CD4-positive, alpha-beta T cell (primary cell): ENCODE measurements around the gene AUNIP. TPM values are rescaled to one million over a fixed set of nuclear protein-coding genes. Genes with fewer than 3 reads are reported as not detected.

Source experiments
- ATAC-seq: fragments of 200-7000 bp; cut with Tn5 transposase; one replicate; pipeline ENCODE4 v1.10.0; 2022; ENCODE audit warnings: mild to moderate bottlenecking; ENCODE audit not compliant: poor library complexity
- CTCF ChIA-PET: fragments of 350-600 bp; sonication (Branson Sonifier 250); formaldehyde crosslinking; loops from one replicate; lab custom pipeline; 2021; ENCODE audit warnings: antibody characterized with exemption, inconsistent platforms; lab: Charles Lee
- POLR2A ChIA-PET: fragments of 350-600 bp; sonication (Branson Sonifier 250); formaldehyde crosslinking; loops from one replicate; lab custom pipeline; 2021; ENCODE audit warnings: antibody characterized with exemption, inconsistent platforms; lab: Charles Lee
- DNase-seq, 14 experiments: peaks; one replicate each; pipeline ENCODE4 v3.0.0-alpha.2; 2013 to 2020; ENCODE audit warnings: mixed read lengths in 2 of 14
- H3K27ac ChIP-seq, 2 donors: one replicate each; pipeline versions ENCODE4 v1.5.1 to v1.7.0; 2013; ENCODE audit warnings: low read length in 2 of 2, low read depth in 1 of 2, mild to moderate bottlenecking in 1 of 2
- H3K27me3 ChIP-seq, 2 experiments: 1 replicate in 1 of 2; 2 replicates in 1 of 2; pipeline versions ENCODE4 v1.6.1 to v1.7.0; 2013; ENCODE audit warnings: low read length in 2 of 2, control low read depth in 1 of 2, mild to moderate bottlenecking in 1 of 2, moderate library complexity in 1 of 2; ENCODE audit not compliant: insufficient read depth in 2 of 2, control insufficient read depth in 1 of 2
- H3K36me3 ChIP-seq: one replicate; pipeline ENCODE4 v1.6.1; 2013; ENCODE audit warnings: low read length, control low read depth; ENCODE audit not compliant: insufficient read depth
- H3K4me1 ChIP-seq: one replicate; pipeline ENCODE4 v1.6.1; 2013; ENCODE audit warnings: low read length, control low read depth; ENCODE audit not compliant: insufficient read depth
- H3K4me3 ChIP-seq: one replicate; pipeline ENCODE4 v1.5.1; 2013; ENCODE audit warnings: mild to moderate bottlenecking, low read length, moderate library complexity
- H3K9me3 ChIP-seq, 2 experiments: 1 replicate in 1 of 2; 2 replicates in 1 of 2; pipeline versions ENCODE4 v1.6.1 to v1.7.0; 2013; ENCODE audit warnings: low read length in 2 of 2, mild to moderate bottlenecking in 2 of 2, control low read depth in 1 of 2, moderate library complexity in 1 of 2; ENCODE audit not compliant: control insufficient read depth in 1 of 2, insufficient read depth in 1 of 2
- H3K27ac Mint-ChIP-seq: one replicate; pipeline ENCODE4 v1.8.0; 2020; ENCODE audit warnings: mixed read lengths
- H3K27me3 Mint-ChIP-seq: one replicate; pipeline ENCODE4 v1.8.0; 2021; ENCODE audit warnings: mixed read lengths
- H3K36me3 Mint-ChIP-seq: one replicate; pipeline ENCODE4 v1.8.0; 2021; ENCODE audit warnings: low read depth, mixed read lengths
- H3K4me1 Mint-ChIP-seq: one replicate; pipeline ENCODE4 v1.8.0; 2021; ENCODE audit warnings: low read depth, mixed read lengths
- H3K4me3 Mint-ChIP-seq: one replicate; pipeline ENCODE4 v1.8.0; 2020; ENCODE audit warnings: mild to moderate bottlenecking, mixed read lengths
- H3K9me3 Mint-ChIP-seq: one replicate; pipeline ENCODE4 v1.8.0; 2020; ENCODE audit warnings: mixed read lengths
- intact Hi-C, 2 experiments: fragments of 100-400 bp; cut with DNase I in 1 of 2; cut with micrococcal nuclease in 1 of 2; formaldehyde crosslinking; loops; one replicate each; pipeline versions ENCODE4 v1.15.1 to v1.9.0; 2023 to 2025; cut with DNase I, micrococcal nuclease
- total RNA-seq, 174 experiments: library from RNA in 2 of 174; stranded (reverse) in 2 of 174; gene quantifications; one replicate each; pipeline ENCODE4 v1.2.3 and lab custom pipeline; 2021 to 2026
- TF ChIP-seq, protein P1 (sequence below): fragments of 200-600 bp; IDR thresholded peaks from one replicate; pipeline ENCODE4 v1.8.0; 2022; ENCODE audit warnings: antibody characterized with exemption, mild to moderate bottlenecking

Gene AUNIP
- total RNA-seq, 2 experiments from 2014 or later = not detected

DNA sequence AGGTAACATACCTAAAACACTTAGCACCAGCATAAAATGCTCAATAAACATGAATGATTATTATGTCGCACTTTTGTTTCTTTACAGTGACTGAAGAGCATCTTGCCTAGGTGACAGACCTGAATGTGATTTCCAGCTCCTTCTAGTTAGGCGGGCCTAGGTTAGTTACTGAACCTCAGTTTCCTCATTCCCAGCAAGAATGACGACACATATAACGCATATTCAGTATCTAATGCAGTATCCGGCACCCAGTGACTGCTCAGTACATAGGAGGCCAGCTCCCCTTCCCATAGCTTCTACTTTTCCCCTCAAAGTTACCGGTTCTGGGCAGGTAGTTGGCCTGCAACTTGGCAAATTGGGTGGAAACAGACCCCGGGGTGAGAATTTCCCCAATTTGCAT, 763 bp downstream of the AUNIP start:
- peak overlapping the region; percentile 15 for H3K27ac Mint-ChIP-seq
- POLR2A ChIA-PET = interaction anchor here (0.6 kb wide), 1 partner anchor 39 kb away, joined by 3 read pairs; the partner anchor contains the start of gene MTFR1L
- intact Hi-C loops = loop anchor here in 1 of 2 experiments (2.0 to 10.0 kb wide), 4 partner anchors 34 to 1214 kb away; partner anchors contain the start of gene SRRM1

DNA sequence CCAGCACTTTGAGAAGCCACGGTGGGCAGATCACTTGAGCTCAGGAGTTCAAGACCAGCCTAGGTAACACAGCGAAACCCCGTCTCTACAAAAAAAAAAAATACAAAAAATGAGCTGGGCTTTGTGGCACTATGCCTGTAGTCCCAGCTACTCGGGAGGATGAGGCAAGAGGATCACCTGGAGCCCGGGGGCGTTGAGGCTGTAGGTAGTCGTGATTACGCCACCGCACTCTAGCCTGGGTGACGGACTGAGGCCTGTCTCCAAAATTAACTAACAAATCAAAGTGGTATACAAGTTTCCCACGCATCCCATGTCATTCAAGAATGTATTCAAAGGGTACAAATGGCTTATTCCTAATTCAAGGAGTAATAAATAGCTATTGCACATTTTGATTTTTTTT, 2.4 kb downstream of the AUNIP start:
- Histone ChIP-seq H3K27me3 (no peaks in the 10 kb centered on the region), H3K4me3 (no peak overlapping the region), H3K9me3 (no peaks in the 10 kb centered on the region), H3K4me1 (peaks cover 22% of the 10 kb centered on the region), H3K36me3 (no peaks in the 10 kb centered on the region), H3K27ac (no peak overlapping the region)
- TF ChIP-seq, protein P1, sequence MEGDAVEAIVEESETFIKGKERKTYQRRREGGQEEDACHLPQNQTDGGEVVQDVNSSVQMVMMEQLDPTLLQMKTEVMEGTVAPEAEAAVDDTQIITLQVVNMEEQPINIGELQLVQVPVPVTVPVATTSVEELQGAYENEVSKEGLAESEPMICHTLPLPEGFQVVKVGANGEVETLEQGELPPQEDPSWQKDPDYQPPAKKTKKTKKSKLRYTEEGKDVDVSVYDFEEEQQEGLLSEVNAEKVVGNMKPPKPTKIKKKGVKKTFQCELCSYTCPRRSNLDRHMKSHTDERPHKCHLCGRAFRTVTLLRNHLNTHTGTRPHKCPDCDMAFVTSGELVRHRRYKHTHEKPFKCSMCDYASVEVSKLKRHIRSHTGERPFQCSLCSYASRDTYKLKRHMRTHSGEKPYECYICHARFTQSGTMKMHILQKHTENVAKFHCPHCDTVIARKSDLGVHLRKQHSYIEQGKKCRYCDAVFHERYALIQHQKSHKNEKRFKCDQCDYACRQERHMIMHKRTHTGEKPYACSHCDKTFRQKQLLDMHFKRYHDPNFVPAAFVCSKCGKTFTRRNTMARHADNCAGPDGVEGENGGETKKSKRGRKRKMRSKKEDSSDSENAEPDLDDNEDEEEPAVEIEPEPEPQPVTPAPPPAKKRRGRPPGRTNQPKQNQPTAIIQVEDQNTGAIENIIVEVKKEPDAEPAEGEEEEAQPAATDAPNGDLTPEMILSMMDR = no peak
- ATAC-seq (no peak), DNase-seq (no peak)
- no peak overlapping the region for H3K27ac Mint-ChIP-seq
- peaks cover 20% of the 10 kb centered on the region for H3K4me1 Mint-ChIP-seq
- no peaks in the 10 kb centered on the region for H3K36me3 Mint-ChIP-seq
- intact Hi-C loops = loop anchor here in 1 of 2 experiments (5.0 to 10.0 kb wide), 2 partner anchors 35 to 1212 kb away; partner anchors contain the start of gene SRRM1
- ChIA-PET CTCF (no interaction called here), POLR2A (interaction anchor here (0.6 to 1.3 kb wide), 3 partner anchors 18 to 190 kb away, joined by 3 to 4 read pairs (median 4); partner anchors contain the start of gene MTFR1L)
- H3K4me3 Mint-ChIP-seq = no peak overlapping the region
- no peaks in the 10 kb centered on the region for H3K9me3 Mint-ChIP-seq
- no peaks in the 10 kb centered on the region for H3K27me3 Mint-ChIP-seq

More for the DNA sequence above, 763 bp downstream of the AUNIP start:
- TF ChIP-seq, protein P1 = no peak
- Mint-ChIP-seq H3K4me3 (peak overlapping the region; percentile 86), H3K4me1 (peaks cover 20% of the 10 kb centered on the region), H3K36me3 (no peaks in the 10 kb centered on the region), H3K9me3 (no peaks in the 10 kb centered on the region), H3K27me3 (no peaks in the 10 kb centered on the region)
- DNase-seq = no peak
- Histone ChIP-seq H3K4me1 (peaks cover 22% of the 10 kb centered on the region), H3K4me3 (peak overlapping the region; percentile 72), H3K27me3 (no peaks in the 10 kb centered on the region), H3K9me3 (no peaks in the 10 kb centered on the region), H3K36me3 (no peaks in the 10 kb centered on the region), H3K27ac (no peak overlapping the region)
- ATAC-seq = no peak
- CTCF ChIA-PET = no interaction called here

DNA sequence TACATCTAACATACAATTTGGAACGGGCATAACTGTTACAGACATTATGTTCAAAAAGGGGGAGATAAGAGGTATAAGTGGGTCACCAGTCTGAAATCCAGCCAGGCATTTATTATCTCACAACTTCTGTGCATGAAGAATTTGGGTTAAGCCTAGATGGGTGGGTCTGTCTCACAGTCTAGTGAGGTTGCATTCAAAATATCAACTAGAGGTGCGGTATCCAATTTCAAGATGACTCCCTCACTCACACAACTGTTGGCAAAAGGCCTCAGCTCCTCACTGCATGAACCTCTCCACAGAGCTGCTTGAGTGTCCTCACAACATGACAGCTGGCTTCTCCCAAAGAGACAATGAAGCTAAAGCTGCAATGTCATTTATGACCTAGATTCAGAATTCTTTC, 4.7 kb downstream of the AUNIP start:
- no peaks in the 10 kb centered on the region for H3K27me3 Mint-ChIP-seq
- ATAC-seq (no peak), DNase-seq (no peak)
- POLR2A ChIA-PET = interaction anchor here (1.0 kb wide), 1 partner anchor 23 kb away, joined by 3 read pairs; no protein-coding TSS in a partner anchor
- H3K4me3 ChIP-seq = no peak overlapping the region
- H3K4me1 ChIP-seq = peaks cover 10% of the 10 kb centered on the region
- no peaks in the 10 kb centered on the region for H3K9me3 ChIP-seq
- H3K4me1 Mint-ChIP-seq = peaks cover 15% of the 10 kb centered on the region
- CTCF ChIA-PET = no interaction called here
- H3K36me3 ChIP-seq = no peaks in the 10 kb centered on the region
- no peaks in the 10 kb centered on the region for H3K9me3 Mint-ChIP-seq
- H3K36me3 Mint-ChIP-seq = no peaks in the 10 kb centered on the region
- no peak overlapping the region for H3K27ac ChIP-seq
- H3K4me3 Mint-ChIP-seq = no peak overlapping the region
- no peaks in the 10 kb centered on the region for H3K27me3 ChIP-seq
- H3K27ac Mint-ChIP-seq = no peak overlapping the region
- intact Hi-C loops = loop anchor here in 1 of 2 experiments (10.0 kb wide), 1 partner anchor 1210 kb away; the partner anchor contains the start of gene SRRM1
- TF ChIP-seq, protein P1 = no peak
